ENCODE data around the gene RELN.

The RELN gene

DNA sequence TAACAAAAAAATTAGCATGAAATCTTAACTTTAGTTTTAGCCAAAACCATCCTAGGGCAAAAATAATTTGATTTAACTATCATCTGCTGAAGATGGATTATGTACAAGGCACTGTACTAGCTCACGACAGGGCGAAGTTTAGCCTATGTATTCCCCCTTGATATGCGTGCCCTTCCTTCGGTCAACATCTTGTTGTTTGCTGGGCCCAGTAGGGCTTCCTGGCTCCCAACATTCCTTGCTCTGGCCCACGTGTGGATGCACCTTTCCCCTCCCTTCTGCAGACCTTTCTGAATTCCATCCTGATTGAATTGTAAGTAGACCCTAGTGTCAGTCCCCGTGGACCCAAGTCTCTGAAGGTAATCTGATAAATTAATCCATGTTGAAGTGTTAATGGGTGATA is 212.0 kb downstream of the RELN start:
- no peak for DNase-seq

- no peak for DNase-seq
Measured at GRCh38 chr7:103773726-103774125, 215.7 kb downstream of the RELN start.

- no peak for DNase-seq
Measured at GRCh38 chr7:103772171-103772773, 217.2 kb downstream of the RELN start.

DNA sequence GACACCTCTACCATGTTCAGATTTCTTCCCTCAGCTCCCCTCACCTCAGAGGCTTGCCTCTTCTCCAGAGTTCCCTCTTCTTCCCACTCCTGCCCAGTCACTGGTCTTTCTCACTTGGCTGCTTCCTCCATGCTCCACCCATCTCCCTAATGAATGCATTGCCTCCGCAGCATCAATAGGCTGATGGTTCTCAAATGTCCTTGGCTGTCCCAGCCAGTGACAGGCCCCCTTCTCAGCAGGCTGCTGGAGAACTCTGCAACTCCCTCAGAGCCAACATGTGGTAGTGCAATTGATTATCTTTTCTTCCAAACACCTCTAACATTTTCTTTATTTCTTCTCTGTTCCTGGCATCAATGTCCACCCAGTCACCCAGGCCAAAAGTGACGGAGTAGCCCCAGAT is 218.2 kb downstream of the RELN start:
- DNase-seq, result no peak

GRCh38 chr7:103766660-103767059 is 222.8 kb downstream of the RELN start:
- no peak for DNase-seq

DNA sequence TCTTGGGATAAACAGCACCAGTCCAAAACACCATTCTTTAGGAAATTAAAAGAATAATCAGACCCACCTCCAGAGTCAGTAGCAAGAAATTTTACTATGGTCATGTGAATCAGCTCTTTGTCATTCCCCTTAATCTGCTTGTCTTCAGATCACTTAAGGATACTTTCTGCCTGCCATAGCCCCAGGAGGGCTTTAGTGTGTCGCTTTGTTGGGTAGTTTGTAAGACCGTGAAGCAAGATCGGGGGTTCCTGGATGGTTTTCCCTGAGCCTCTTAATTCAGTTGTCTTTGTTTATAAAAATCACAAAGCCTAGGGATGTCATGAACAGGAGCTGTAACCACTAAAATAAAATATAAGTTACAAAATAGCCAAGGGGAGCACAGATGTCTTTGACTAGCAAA is 223.6 kb downstream of the RELN start:
- no peak for DNase-seq

GRCh38 chr7:103764901-103765300 is 224.6 kb downstream of the RELN start:
- DNase-seq, result no peak

- DNase-seq, result no peak
Measured at GRCh38 chr7:103762877-103763276, 226.6 kb downstream of the RELN start.

DNA sequence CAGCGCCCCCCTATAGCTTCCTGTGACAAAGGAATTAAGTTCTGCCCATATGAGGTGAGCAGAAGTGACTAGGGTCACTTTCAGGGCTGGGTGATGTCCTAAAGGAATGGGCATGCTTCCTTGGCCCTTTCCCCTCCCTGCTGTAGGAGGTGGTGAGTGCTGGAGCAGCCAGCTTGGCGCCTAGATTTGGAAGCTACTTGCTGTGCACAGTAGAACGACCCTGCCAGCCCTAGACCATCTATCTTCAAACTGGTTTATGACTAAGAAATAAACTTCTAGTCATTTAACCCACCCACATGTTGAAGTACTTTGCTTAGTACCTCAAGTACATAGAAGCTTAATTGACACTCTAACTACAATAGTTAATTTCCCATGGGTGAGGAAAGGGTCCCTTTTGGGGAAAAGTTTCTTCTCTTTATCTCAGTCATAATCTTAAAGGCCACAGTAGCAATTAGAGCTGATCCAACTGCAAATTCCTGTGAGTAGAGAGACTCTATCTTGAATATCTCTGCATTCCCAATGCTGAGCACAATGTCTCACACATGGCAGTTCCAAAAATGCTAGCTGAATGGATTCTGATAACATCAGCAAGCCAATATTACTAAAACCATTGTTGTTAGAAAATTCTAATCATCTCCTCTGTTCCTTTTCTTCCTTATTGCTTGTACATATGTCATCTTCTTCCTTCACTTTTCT is 227.2 kb downstream of the RELN start:
- no peak for DNase-seq

- no peak for DNase-seq
Measured at GRCh38 chr7:103752995-103753394, 236.5 kb downstream of the RELN start.

DNA sequence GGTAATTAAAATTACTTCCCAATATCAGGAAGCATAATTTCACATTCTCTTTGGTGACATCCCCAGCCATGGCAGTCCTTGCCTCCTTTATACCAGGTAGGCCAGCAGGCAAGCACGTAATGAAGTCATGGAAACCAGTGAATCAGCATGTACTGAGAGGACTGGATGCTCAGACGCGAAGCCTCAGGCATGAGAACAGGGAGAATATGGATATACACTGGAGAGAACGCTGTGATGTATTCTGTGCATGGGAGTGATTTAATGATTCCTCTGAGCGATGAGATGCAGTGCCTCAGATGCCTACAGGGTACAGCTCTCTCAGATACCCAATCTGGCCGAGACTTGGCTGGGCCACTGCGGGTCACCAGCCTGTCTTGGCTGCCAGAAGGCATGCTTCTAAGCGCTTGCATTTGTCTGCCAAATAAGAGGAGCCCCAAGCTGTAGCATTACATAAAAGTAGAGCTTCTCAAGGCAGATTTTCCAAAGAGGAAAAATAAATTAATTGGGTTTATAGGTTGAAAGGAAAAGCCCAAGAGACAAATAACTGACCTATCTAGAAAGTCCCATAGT is 238.1 kb downstream of the RELN start:
- no peak for DNase-seq

DNA sequence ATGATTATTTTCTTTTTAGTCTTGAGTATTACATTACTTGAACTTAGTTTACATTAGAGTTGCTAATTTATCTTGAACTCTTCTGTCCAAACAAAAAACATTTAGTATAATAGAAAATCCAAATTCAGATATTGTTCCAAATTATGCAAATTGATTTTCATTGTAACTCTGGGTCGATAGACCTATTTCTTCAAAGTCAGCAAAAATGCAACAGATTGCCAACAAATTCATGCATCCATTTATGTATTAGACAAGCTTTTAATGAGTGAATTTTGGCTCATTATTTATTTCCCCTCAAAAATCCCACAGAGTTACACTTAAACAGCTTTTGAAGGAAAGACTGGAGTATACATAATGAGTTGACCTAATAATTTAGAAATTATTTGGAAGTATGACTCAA is 240.8 kb downstream of the RELN start:
- DNase-seq, result no peak

- no peak for DNase-seq
Measured at GRCh38 chr7:103735377-103735776, 254.1 kb downstream of the RELN start.

- DNase-seq, result no peak
Measured at GRCh38 chr7:103731169-103731568, 258.3 kb downstream of the RELN start.

GRCh38 chr7:103729026-103729425 is 260.4 kb downstream of the RELN start:
- no peak for DNase-seq

DNA sequence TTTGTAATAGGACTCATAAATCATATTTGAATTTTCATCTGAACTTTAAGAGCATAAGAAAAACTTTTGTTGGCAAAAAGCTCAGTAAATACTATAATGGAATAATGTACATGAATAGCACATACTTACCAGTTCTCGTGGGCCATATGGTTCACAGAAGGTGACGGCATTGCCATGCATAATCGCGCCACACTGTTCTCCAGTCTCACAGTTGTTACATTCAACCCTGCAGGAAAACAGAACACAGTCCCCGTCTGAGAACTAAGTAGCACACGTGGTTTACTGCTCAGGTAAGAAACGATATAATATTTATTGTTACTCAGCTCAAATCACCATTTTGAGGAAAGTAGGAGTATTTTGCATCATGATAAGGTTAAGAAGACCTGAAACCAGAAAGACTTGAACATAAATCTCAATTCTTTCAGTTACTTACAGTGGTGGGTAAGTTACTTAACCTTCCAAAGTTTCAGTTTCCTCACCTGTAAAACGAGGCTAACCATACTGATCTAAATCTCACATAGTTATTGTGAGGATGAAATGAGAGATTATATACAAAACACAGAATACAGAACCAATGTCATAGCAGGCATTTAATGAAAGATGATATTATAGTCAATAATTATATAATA is 261.4 kb downstream of the RELN start:
- no peak for DNase-seq

GRCh38 chr7:103719070-103719469 is 270.4 kb downstream of the RELN start:
- no peak for DNase-seq

DNA sequence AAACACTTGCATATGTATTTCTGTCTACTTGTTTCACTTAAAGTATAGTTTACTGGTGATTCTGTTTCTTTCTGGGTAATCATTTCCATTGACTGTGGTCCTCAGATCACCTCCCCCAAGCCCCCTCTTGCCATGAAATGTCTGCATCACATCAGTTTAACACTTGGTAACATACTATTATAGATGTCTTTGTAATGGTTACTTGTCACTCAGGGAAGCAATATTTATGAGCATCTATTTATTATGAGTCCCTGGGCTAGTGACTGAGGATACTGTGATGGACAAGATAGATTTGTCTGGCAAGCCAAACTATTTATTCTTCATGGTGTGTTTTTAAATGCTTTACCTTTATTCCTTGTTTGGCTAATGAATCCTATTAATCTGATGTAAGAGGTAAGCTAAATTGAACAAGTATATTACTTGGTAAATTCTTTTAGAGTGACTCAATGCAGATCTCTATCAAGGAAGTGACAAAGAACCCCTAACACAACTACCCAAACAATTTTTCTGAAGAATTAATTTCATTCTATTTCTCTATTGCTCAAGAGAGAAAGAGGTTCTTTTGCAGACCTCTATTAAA is 270.9 kb downstream of the RELN start:
- no peak for DNase-seq

DNA sequence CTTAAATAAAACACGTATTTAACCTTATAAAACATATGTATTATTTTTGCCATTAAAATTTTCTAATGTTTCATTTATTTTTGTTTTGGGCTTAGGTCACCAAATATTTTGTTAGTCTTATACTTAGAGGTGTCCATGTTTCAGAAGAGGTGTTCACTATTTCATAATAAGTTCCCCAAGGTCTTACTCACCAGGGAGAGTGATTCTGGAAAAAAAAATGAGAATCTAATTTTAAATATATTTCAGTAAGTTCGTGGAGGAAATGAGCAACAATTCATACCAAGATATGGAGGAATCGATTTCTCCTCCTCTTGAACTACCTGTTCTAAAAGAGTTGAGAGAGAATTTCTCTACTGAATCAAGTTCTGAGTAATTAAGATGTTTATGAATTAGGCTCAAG is 271.9 kb downstream of the RELN start:
- no peak for DNase-seq

DNA sequence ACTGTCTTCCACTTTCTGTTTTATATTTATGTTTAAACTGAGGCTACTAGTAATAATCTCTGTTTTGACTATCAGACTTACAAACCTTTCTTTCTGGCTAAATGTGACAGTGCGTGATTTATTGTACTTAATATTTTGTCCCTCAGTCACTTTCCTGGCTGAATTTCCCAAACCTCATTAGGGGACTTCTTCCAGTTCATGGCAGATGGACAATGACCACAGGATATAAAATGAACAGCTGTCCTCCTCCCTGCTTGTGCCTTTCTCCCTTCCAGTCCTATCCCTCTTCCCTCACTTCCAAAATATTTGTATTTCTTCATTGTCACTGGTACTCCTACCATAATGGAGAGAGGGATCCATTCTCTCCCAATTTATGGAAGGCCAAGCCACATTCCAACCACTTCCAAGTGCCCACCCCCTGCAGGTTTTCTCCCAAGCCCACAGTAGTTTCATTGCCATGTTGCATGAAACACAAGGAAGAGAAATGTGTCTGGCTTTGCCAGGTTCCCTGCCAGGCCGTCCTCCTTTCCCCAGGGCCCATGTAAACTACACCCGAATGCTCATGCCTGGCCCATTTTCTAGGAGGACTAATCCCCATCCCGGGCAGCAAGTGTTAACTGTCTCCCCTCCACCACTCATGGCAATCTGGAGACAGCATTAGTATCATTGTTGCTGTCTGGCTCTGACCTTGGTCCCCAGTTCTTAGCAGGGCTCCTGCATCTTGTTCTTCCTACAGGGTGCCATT is 273.9 kb downstream of the RELN start:
- no peak for DNase-seq

- DNase-seq, result no peak
Measured at GRCh38 chr7:103714376-103714927, 275.0 kb downstream of the RELN start.

GRCh38 chr7:103712991-103713778 is 276.3 kb downstream of the RELN start:
- DNase-seq, result no peak

All from GOT3 (cell line).